ENCODE results near the gene SLC22A16.
"Not testable (repeated sequence)": the region's sequence is repeated elsewhere in the genome, so short reads cannot be mapped to it uniquely, and the experiment has no call there.

Gene SLC22A16

DNA sequence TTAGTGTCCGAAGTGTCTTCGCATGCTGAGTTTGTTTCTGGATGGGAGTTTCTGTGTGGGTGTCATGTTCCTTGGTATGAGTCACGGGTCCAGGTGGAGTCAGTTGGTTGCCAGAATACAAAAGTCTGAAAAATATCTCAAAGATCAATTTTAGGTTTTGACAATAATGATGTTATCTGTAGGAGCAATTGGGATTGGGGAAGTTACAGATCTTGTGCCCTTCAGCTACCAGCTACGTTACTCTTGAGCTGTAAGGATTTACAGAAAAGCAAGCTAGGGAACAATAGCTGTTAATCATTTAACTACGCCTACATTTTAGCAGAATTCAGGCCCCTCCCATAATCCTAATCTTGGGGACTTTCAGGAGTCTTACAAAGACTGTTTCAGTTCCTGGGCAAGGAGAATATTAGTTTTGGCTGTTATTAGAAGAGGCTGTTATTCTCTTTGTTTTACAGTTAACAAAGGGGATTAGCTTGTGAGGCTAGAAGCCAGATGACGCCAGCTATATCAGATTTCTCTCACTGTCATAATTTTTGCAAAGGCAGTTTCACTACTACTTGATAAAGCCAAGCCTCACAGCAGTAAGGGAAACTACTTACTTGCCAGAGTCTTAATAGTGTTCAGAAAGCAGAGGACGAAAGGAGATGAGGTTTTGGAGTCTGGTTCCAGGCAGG is 15.4 kb upstream of the SLC22A16 start:
- in situ Hi-C loops (cut with MboI; ENCODE audit: low sequenced_read_pairs) = no loop called here

DNA sequence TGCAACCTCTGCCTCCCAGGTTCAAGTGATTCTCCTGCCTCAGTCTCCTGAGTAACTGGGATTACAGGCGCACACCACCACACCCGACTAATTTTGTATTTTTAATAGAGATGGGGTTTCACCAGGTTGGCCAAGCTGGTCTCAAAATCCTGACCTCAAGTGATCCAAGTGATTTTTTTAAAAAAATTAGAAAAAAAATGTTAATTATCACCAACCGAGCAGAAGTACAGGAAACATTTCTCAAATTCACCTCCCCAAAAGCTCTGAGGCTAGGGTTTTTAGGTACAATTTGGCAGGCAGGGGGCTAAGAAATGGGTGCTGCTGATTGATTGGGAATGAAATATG is 14.9 kb upstream of the SLC22A16 start:
- in situ Hi-C loops (cut with MboI; ENCODE audit: low sequenced_read_pairs) = no loop called here

DNA sequence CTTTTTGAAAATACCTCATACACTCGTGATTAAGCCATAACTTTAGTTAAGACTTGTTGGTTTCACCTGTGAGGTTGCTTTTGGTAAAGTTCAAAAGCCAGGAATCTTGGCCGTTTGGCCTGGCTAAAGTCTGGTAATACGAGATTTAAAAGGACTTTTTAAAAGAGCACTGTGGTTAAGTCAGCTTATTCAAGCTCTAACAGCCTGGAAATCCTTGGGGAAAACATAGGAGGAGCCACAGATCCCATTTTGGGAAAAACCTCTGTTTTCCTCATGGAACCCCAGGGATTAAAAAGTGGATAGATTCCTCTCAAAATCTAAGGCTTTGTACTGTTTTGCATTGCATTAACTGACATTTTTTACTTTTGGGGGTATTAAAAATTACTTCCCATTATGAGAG is 13.7 kb upstream of the SLC22A16 start:
- in situ Hi-C loops (cut with MboI; ENCODE audit: low sequenced_read_pairs) = no loop called here

DNA sequence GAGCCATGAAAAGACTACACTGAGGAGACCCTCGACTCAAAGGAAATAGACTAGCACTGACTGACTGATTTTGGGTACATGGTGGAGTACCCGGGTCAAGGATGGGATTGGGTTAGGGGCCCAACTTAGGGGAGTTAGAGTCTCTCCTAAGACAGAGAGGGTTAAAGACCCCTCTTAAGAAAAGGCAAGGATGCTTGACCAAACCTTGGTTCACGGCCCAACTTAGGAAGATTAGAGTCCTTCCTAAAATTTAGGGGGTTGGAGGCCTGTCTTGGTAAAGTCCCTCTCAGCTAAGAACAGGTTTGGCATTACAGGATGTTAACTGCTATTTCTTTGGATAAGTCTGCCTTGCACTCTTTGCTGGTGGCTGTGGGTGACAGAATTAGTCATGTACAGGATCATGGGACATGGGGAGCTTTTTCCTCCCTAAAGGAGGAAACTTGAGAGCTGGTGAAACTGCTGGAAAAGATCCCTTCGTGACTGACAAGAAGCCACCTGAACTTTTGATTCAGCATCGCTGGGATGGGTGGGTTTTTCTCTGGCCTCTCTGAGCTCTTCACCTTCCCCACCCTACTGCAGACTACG is 12.3 kb upstream of the SLC22A16 start:
- in situ Hi-C loops (cut with MboI; ENCODE audit: low sequenced_read_pairs) = no loop called here

DNA sequence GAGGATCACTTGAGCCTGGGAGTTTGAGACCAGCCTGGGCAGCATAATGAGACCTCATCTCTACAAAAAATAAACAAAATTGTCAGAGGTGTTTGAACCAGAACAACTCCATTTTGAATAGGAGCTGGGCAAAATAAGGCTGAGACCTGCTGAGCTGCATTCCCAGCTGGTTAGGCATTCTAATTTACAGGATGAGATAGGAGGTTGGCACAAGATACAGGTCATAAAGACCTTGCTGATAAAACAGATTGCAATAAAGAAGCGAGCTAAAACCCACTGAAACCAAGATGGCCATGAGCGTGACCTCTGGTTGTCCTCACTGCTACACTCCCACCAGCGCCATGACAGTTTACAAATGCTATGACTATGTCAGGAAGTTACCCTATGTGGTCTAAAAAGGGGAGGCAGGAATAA is 11.6 kb upstream of the SLC22A16 start:
- in situ Hi-C loops (cut with MboI; ENCODE audit: low sequenced_read_pairs) = not testable (repeated sequence)

DNA sequence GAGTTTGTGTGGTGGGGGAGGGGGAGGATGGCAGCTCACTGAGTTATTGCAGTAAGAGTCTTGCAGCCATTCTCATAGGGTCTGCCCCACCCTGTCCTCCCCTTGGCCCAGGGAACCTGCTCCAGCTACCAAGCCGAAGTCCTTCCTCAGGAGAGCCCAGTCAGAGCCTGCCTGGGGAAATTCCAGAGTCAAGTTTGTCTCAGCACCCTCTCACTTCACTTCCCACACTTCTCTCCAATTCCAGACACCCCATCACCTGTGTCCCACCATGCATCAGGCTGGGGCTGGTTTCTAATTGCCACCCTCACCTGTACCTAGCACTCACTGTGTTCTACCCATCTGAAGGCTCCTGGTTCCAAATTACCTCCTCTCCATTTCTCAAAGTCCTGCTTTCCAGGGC is 10.3 kb upstream of the SLC22A16 start:
- in situ Hi-C loops (cut with MboI; ENCODE audit: low sequenced_read_pairs) = no loop called here

DNA sequence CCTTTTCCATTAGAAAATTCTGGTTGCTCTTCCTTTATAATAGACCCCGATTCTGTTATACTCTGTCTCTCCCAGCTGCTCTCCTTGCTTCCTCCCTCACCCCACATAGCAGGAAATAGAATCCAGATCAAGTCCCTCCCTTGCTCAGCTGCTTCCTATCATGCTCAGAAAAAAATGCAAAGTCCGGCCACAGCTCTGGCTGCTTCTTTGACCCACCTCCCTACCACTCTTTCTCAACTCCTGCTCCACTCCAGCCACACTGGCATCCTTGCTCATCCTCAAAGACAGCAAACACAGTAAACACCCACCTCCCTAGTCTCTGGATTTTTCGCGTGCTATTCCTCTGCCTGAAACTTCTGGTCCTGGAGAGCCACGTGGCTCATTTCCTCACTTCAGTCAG is 9.1 kb upstream of the SLC22A16 start:
- in situ Hi-C loops (cut with MboI; ENCODE audit: low sequenced_read_pairs) = no loop called here

DNA sequence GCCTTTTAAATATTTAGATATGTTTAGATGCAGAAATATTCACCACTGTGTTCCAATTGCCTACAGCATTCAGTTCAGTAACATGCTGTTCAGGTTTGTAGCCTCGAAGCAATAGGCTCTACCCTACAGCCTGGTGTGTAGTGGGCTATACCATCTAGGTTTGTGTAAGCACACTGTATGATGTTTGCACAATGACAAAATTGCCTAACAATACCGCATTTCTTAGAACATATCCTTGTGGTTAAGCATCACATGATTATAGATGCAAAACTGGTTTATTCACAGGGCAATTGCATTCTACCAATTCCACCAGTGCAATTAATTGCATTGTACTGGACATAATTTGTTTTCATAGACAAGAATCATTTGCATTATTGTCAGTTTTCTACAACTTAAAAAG is 7.9 kb upstream of the SLC22A16 start:
- in situ Hi-C loops (cut with MboI; ENCODE audit: low sequenced_read_pairs) = no loop called here

DNA sequence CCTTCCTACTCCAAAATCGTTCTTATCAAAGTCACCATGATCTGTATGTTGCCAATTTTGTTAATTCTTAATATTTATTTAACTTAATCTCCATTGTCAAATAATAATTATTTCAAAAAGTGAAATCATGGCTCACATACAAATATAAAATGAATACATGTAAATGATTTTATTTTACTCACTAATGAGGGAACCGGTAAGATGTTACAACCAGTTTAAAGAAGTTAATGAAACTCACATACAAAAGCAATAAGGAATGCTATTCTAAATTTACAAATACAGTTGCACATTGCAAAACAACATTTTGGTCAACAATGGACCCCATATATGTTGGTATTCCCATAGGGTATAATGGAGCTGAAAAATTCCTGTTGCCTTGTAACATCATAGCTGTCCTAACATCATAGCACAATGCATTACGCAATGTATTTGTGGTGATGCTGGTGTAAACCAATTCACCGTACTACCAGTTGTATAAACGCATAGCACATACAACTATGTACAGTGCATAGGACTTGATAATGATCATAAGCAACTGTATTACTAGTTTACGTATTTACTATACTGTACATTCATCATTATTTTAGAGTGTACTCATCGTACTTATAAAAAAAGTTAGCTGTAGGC is 6.5 kb upstream of the SLC22A16 start:
- in situ Hi-C loops (cut with MboI; ENCODE audit: low sequenced_read_pairs) = no loop called here

DNA sequence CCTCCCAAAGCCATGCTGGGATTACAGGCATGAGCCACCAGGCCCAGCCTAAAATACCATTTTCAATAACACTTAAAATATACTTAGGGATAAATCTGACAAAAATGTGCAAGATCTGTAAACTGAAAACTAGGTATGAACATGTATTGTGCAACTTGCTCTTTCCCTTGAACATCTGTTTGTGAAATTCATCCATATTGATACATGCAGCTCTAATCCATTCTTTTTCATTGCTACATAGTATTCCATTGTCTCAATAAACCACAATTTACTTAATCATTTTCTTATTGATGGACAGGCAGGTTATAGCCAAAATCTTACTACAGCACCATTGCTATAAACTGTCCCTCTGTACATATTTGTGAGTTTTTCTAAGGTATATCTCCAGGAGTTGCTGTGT is 4.7 kb upstream of the SLC22A16 start:
- in situ Hi-C loops (cut with MboI; ENCODE audit: low sequenced_read_pairs) = no loop called here

DNA sequence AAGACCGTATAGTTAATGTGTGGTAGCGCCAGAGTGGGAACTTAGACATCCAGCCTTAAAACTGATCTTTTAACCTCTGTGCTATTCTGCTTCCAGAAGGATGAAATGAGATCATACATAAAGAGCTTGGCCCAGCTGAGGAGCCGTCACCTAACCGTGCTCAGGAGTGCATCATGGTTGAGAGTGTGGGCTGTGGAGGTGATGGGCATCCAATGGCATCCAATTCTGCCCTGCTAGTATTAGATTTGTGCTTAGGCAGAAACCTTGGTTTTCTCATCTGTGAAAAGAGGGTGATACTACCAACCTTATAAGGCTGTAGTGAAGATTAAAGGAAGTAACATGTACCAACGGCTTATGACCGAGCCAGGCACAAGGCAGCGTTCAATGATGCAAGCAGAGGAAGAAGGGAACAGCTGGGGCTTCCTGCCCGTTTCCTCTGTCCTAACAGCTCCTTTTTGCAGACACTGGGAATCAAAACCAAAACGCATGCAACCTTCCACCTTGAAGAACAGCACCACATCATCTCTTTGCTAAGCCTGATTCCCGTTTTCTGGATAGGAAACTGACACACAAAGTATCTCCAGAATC is 1.3 kb downstream of the SLC22A16 start:
- in situ Hi-C loops (cut with MboI; ENCODE audit: low sequenced_read_pairs) = no loop called here

DNA sequence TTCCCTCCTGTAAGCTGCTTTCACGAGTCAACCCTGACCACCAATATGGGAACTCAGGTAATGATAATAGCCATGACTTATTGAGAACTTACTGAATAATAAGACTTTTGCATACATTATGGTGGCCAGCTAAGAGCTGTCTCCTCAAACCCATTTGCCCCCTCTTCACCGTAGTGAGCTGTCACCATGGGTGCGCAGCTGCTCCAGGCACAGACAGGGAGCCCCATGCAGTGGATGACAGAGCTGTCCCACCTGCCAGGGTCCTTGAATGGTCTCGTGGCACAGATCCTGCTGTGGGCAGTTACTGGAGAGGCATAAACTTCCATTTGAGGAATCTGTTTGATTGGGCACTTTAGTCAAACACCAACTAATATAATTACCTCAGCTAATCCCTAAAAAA is 1.9 kb downstream of the SLC22A16 start:
- in situ Hi-C loops (cut with MboI; ENCODE audit: low sequenced_read_pairs) = no loop called here

DNA sequence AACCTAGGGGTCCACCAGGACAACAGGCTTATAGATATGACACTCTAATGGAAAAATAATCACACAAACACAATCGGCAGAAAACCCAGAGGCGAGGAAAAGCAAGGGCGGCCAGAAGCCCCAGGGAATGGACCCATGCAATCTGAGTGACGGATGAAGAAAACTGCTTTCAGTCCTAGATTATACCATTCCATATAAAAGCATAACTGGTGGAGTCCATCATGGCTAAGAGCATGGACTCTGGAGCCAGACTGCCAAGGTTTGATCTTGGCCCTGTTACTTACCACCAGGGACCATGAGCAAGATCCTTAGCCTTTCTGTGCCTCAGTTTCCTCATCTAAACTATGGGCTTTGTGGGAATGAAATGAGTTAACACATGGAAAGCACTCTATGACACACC is 3.7 kb downstream of the SLC22A16 start:
- in situ Hi-C loops (cut with MboI; ENCODE audit: low sequenced_read_pairs) = no loop called here

DNA sequence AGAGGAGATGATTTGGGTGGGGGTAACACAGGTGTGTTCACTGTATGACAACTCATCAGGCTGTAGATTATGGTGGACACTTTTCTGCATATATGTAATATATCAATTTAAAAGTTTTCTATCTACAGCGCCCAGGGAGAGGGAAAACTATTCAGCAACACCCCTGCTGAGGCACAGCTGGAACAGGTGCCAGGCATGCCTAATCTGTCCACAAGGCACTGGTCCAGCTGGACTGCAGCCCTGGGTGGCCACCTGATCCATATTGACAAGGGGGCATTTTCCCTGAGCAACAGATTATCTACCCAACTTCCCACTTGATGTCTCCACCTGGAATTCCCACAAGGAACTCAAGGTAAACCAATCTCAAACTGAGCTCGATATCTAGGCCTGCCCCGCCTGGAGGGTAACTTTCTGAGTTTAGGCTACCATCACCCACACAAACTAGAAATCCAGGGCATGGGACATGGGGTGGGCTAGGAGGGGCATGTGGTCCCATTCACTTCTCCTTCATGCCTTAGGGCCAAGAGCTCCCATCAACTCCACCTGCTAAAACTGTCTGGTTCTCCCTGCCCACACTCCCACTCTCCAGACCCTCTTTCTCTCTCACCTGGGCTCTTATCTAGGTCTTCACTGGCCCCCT is 4.6 kb downstream of the SLC22A16 start:
- in situ Hi-C loops (cut with MboI; ENCODE audit: low sequenced_read_pairs) = no loop called here

DNA sequence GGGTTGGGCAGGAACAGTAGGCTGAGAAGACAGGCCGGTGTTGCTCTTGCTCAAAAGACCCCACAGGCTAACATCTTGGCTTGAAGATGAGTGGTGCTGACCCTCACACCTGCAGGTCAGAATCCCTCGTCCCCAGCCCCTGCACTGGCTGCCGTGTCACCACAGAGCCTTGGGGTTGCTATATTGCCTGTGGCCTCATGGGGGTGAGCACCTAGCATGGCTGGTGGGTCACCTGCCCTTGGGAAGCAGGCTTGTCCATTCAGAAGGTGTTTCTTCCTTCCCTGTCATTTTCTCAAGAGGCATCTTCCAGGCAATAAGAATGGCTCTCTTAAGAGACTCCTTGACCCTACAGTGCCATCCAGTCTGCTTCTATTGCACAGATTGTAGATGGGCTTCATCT is 7.7 kb downstream of the SLC22A16 start:
- in situ Hi-C loops (cut with MboI; ENCODE audit: low sequenced_read_pairs) = no loop called here

DNA sequence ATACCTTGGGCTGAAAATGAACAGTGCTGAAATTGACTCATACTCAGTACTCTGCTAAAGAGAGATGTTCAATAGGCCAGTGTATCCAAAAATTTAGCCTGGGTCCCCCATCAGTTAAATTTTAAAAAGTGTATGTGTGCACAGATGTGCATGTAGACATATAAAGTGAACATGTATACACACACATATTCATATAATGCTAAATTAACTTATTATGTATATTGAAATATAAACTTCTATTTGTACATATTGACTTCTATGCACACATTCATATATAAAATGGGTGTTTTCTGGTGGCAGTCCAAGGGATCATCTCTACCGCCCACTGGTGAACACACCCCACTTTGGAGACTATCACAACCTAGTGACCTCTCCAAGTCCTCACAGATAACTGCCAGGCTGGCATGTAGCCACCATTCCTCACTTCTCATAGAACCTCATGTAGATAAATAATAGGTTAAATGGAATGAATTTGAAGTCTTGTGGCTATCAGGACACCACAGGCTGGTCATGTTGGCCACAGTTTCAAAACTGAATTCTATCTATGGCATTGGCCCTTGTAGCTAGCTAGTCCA is 8.8 kb downstream of the SLC22A16 start:
- in situ Hi-C loops (cut with MboI; ENCODE audit: low sequenced_read_pairs) = no loop called here

DNA sequence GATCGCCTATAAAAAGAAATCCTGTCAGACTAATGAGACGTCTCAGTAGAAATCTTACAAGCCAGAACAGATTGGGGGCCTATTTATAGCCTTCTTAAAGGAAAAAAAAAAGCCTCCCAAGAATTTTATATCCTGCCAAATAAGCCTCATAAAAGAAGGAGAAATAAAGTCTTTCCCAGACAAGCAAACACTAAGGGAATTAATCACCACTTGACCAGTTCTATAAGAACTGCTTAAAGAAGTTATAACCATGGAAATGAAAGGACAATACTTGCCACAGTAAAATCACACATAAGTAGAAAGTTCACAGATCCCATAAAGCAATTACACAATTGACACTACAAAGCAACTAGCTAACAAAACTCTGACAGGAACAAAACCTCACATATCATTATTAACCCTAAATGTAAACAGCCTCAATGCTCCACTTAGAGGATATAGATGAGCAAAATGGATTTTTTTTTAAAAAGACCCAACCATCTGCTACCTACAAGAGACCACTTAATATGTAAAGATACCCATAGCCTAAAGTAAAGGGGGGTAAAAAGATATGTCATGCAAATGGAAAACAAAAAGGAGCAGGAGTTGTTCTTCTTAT is 13.4 kb downstream of the SLC22A16 start:
- in situ Hi-C loops (cut with MboI; ENCODE audit: low sequenced_read_pairs) = no loop called here

DNA sequence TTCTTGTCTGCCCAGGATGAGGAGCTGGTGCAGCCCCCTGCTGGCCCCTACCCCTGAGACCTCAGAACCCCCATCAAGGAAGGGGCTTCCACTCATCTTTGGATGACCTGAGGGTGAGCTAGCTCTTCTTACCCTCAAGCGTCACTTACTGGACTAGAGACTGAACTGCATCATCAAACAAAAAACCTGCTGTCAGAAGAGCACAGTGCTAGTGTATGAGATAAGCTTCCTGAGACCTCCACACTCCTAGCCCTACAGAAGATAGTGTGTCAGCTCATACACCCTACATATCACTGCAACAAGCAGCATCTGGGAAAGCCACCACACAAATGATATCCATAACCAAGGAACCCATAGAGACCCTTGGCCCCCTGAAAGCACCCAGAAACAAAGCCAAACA is 15.0 kb downstream of the SLC22A16 start:
- in situ Hi-C loops (cut with MboI; ENCODE audit: low sequenced_read_pairs) = no loop called here

DNA sequence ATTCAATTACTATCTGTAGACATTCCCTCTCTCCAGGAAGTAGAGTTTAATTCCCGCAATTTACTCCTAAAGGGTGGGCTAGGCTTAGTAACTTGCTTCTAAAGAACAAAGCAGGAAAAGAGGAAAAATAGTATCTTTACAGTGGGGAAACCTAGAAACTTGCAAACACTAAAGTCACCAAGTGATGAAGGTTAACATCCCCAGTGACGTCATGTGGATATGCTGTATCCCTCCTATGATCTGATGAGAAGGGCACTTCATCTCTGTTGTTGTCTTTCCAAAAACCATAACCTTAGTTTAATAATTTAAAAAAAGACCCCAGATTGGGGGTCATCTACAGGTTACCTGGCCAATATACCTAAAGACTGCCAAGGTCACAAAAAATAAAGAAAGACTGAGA is 17.3 kb downstream of the SLC22A16 start:
- in situ Hi-C loops (cut with MboI; ENCODE audit: low sequenced_read_pairs) = no loop called here

DNA sequence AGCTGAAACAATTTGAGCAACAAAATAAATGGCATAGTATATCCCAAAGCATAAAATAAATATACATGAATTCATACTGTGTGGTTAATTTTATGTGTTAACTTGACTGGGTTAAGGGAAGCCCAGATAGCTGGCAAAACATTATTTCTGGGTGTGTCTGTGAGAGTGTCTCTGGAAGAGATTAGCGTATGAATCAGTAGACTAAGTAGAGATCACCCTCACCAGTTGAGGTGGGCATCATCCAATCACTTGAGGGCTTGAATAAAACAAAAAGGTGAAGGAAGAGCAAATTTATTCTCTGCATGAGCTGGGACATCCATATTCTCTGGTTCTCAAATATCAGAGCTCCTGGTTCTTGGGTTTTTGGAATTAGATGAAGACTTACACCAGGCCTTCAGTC is 17.9 kb downstream of the SLC22A16 start:
- in situ Hi-C loops (cut with MboI; ENCODE audit: low sequenced_read_pairs) = no loop called here

DNA sequence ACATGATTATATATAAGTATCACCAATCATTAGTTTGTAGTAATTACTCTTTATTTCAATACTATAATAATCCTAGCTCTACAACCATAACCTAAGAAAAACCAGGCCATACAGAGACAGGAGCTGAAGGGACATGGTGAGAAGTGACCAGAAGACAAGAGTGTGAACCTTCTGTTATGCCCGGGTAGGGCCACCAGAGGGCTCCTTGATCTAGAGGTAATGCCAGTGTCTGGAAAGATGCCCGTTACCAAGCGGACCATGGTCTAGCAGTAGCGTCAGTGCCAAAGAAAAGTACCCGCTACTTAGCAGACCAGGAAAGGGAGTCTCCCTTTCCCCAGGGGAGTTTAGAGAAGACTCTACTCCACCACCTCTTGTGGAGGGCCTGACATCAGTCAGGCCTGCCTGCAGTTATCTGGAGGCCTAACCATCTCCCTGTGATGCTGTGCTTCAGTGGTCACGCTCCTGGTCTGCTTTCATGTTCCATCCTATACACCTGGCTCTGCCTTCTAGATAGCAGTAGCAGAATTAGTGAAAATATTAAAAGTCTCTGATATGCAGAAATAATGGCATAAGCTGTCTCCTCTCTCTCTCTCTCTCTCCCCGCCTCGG is 18.7 kb downstream of the SLC22A16 start:
- in situ Hi-C loops (cut with MboI; ENCODE audit: low sequenced_read_pairs) = not testable (repeated sequence)

All from HL-60/S4 (cell line).